ENCODE measurements around the gene CKB.
A peak's percentile ranks its signal among the peaks of the same experiment; 100 is the strongest.

The CKB gene

GRCh38 chr14:103502877-103503276 is 19.8 kb downstream of the CKB start:
- no peak for DNase-seq (ENCODE audit: low read depth in 1 of 2, low spot score in 1 of 2)
- TF ChIP-seq JUND (IDR thresholded peaks at IDR 0.05; ENCODE audit: low read depth): no peak
- in situ Hi-C loops (cut with HindIII; ENCODE audit: low pct_unique_long_range_greater_than_20kb, low sequenced_read_pairs): no loop called here

- DNase-seq (ENCODE audit: low read depth in 1 of 2, low spot score in 1 of 2): no peak
- in situ Hi-C loops (cut with HindIII; ENCODE audit: low pct_unique_long_range_greater_than_20kb, low sequenced_read_pairs): no loop called here
- no peak for TF ChIP-seq JUND (IDR thresholded peaks at IDR 0.05; ENCODE audit: low read depth)
Measured at GRCh38 chr14:103501921-103502669, 20.5 kb downstream of the CKB start.

GRCh38 chr14:103501041-103501870 is 21.4 kb downstream of the CKB start:
- no peak for TF ChIP-seq JUND (IDR thresholded peaks at IDR 0.05; ENCODE audit: low read depth)
- in situ Hi-C loops (cut with HindIII; ENCODE audit: low pct_unique_long_range_greater_than_20kb, low sequenced_read_pairs): no loop called here
- DNase-seq (ENCODE audit: low read depth in 1 of 2, low spot score in 1 of 2): no peak

GRCh38 chr14:103500148-103500990 is 22.3 kb downstream of the CKB start:
- TF ChIP-seq JUND (IDR thresholded peaks at IDR 0.05; ENCODE audit: low read depth): no peak
- in situ Hi-C loops (cut with HindIII; ENCODE audit: low pct_unique_long_range_greater_than_20kb, low sequenced_read_pairs): no loop called here
- DNase-seq (ENCODE audit: low read depth in 1 of 2, low spot score in 1 of 2): peak in 1 of 2 experiments; percentile 87

GRCh38 chr14:103499709-103500108 is 22.9 kb downstream of the CKB start:
- in situ Hi-C loops (cut with HindIII; ENCODE audit: low pct_unique_long_range_greater_than_20kb, low sequenced_read_pairs): no loop called here
- no peak for DNase-seq (ENCODE audit: low read depth in 1 of 2, low spot score in 1 of 2)

GRCh38 chr14:103496776-103497175 is 25.9 kb downstream of the CKB start:
- in situ Hi-C loops (cut with HindIII; ENCODE audit: low pct_unique_long_range_greater_than_20kb, low sequenced_read_pairs): no loop called here
- no peak for TF ChIP-seq JUND (IDR thresholded peaks at IDR 0.05; ENCODE audit: low read depth)
- no peak for DNase-seq (ENCODE audit: low read depth in 1 of 2, low spot score in 1 of 2)

More at GRCh38 chr14:103499709-103500108, 22.9 kb downstream of the CKB start:
- no peak for TF ChIP-seq JUND (IDR thresholded peaks at IDR 0.05; ENCODE audit: low read depth)

- DNase-seq (ENCODE audit: low read depth in 1 of 2, low spot score in 1 of 2): no peak
- in situ Hi-C loops (cut with HindIII; ENCODE audit: low pct_unique_long_range_greater_than_20kb, low sequenced_read_pairs): no loop called here
- TF ChIP-seq JUND (IDR thresholded peaks at IDR 0.05; ENCODE audit: low read depth): no peak
Measured at GRCh38 chr14:103495854-103496253, 26.8 kb downstream of the CKB start.

GRCh38 chr14:103492156-103492925 is 30.3 kb downstream of the CKB start:
- in situ Hi-C loops (cut with HindIII; ENCODE audit: low pct_unique_long_range_greater_than_20kb, low sequenced_read_pairs): no loop called here
- DNase-seq (ENCODE audit: low read depth in 1 of 2, low spot score in 1 of 2): no peak
- no peak for TF ChIP-seq JUND (IDR thresholded peaks at IDR 0.05; ENCODE audit: low read depth)

- no peak for TF ChIP-seq JUND (IDR thresholded peaks at IDR 0.05; ENCODE audit: low read depth)
- DNase-seq (ENCODE audit: low read depth in 1 of 2, low spot score in 1 of 2): no peak
- in situ Hi-C loops (cut with HindIII; ENCODE audit: low pct_unique_long_range_greater_than_20kb, low sequenced_read_pairs): no loop called here
Measured at GRCh38 chr14:103491691-103492090, 30.9 kb downstream of the CKB start.

- in situ Hi-C loops (cut with HindIII; ENCODE audit: low pct_unique_long_range_greater_than_20kb, low sequenced_read_pairs): no loop called here
- no peak for TF ChIP-seq JUND (IDR thresholded peaks at IDR 0.05; ENCODE audit: low read depth)
- DNase-seq (ENCODE audit: low read depth in 1 of 2, low spot score in 1 of 2): no peak
Measured at GRCh38 chr14:103489621-103490020, 33.0 kb downstream of the CKB start.

- no peak for DNase-seq (ENCODE audit: low read depth in 1 of 2, low spot score in 1 of 2)
- in situ Hi-C loops (cut with HindIII; ENCODE audit: low pct_unique_long_range_greater_than_20kb, low sequenced_read_pairs): no loop called here
- no peak for TF ChIP-seq JUND (IDR thresholded peaks at IDR 0.05; ENCODE audit: low read depth)
Measured at GRCh38 chr14:103488960-103489359, 33.7 kb downstream of the CKB start.

GRCh38 chr14:103488071-103488470 is 34.6 kb downstream of the CKB start:
- in situ Hi-C loops (cut with HindIII; ENCODE audit: low pct_unique_long_range_greater_than_20kb, low sequenced_read_pairs): no loop called here
- no peak for DNase-seq (ENCODE audit: low read depth in 1 of 2, low spot score in 1 of 2)
- no peak for TF ChIP-seq JUND (IDR thresholded peaks at IDR 0.05; ENCODE audit: low read depth)

All from T47D (cell line).